HepG2 (cell line): Measurements from ENCODE around the gene MYO1C. TPM values are rescaled to one million over a fixed set of nuclear protein-coding genes. Genes with fewer than 3 reads are reported as not detected.

Source experiments
- ATF3 ChIP-seq: sonication (generic); formaldehyde crosslinking; IDR thresholded peaks from 2 replicates; pipeline ENCODE4 v1.4.0; 2020; ENCODE audit warnings: missing genetic modification reagents
- CREB3 ChIP-seq: sonication (generic); formaldehyde crosslinking; IDR thresholded peaks from 2 replicates; pipeline ENCODE4 v1.5.0; 2020; ENCODE audit warnings: missing genetic modification reagents
- FOSL2 ChIP-seq: sonication (generic); formaldehyde crosslinking; IDR thresholded peaks from 2 replicates; pipeline ENCODE4 v1.4.0; 2020; ENCODE audit warnings: missing genetic modification reagents
- GABPB1 ChIP-seq: IDR thresholded peaks from 2 replicates; pipeline ENCODE4 v1.6.1; 2016; ENCODE audit warnings: mild to moderate bottlenecking, missing genetic modification reagents, moderate library complexity, missing compliant biosample characterization
- HOMEZ ChIP-seq: IDR thresholded peaks from 2 replicates; pipeline ENCODE4 v1.6.1; 2016; ENCODE audit warnings: low read depth
- HOXA9 ChIP-seq: sonication (generic); formaldehyde crosslinking; IDR thresholded peaks from 2 replicates; pipeline ENCODE4 v1.8.1; 2022; ENCODE audit warnings: missing genetic modification reagents, mild to moderate bottlenecking, moderate library complexity, borderline replicate concordance
- IKZF4 ChIP-seq: sonication (generic); formaldehyde crosslinking; IDR thresholded peaks from 2 replicates; pipeline ENCODE4 v1.5.1; 2020; ENCODE audit warnings: borderline replicate concordance, mild to moderate bottlenecking, low read depth, missing genetic modification reagents; ENCODE audit errors: not compliant biosample characterization
- MED1 ChIP-seq: sonication (generic); formaldehyde crosslinking; IDR thresholded peaks from 2 replicates; pipeline ENCODE4 v1.4.0; 2020; ENCODE audit warnings: missing genetic modification reagents
- NFAT5 ChIP-seq: sonication (generic); formaldehyde crosslinking; IDR thresholded peaks from 2 replicates; pipeline ENCODE4 v1.4.0; 2020; ENCODE audit warnings: missing genetic modification reagents
- NR1H2 ChIP-seq: sonication (generic); formaldehyde crosslinking; IDR thresholded peaks from 2 replicates; pipeline ENCODE4 v1.8.1; 2022; ENCODE audit warnings: low read depth, missing genetic modification reagents, borderline replicate concordance
- ZBTB21 ChIP-seq: sonication (generic); formaldehyde crosslinking; IDR thresholded peaks from 2 replicates; pipeline ENCODE4 v1.4.0; 2020; ENCODE audit warnings: missing genetic modification reagents
- ZBTB34 ChIP-seq: sonication (generic); formaldehyde crosslinking; IDR thresholded peaks from 2 replicates; pipeline ENCODE4 v1.8.0; 2022; ENCODE audit warnings: mild to moderate bottlenecking, missing genetic modification reagents
- ZNF337 ChIP-seq: sonication (generic); formaldehyde crosslinking; IDR thresholded peaks from 2 replicates; pipeline ENCODE4 v1.5.1; 2020; ENCODE audit warnings: missing genetic modification reagents, low read depth, mild to moderate bottlenecking, borderline replicate concordance
- ZNF530 ChIP-seq: sonication (generic); formaldehyde crosslinking; IDR thresholded peaks from 2 replicates; pipeline ENCODE4 v1.5.0; 2020; ENCODE audit warnings: low read depth, mild to moderate bottlenecking, missing genetic modification reagents
- ZNF574 ChIP-seq: sonication (generic); formaldehyde crosslinking; IDR thresholded peaks from 2 replicates; pipeline ENCODE4 v1.4.0; 2020; ENCODE audit warnings: missing genetic modification reagents
- polyA plus RNA-seq, 8 experiments: library from polyadenylated mRNA; depleted of rRNA in 3 of 8; stranded (reverse) in 7 of 8; unstranded in 1 of 8; fragments of >200 nt; fragmentation: Illumina TruSeq in 4 of 8; extraction: Trizol in 4 of 8; gene quantifications; 2 replicates each; pipeline versions ENCODE4 v1.2.1 to v1.2.3, GENCODE V29; 2011 to 2016; ENCODE audit warnings: low read depth in 4 of 8, missing spikeins in 1 of 8, mixed read lengths in 1 of 8; ENCODE audit not compliant: insufficient read depth in 1 of 8
- total RNA-seq, 5 experiments: library from RNA; depleted of rRNA; stranded (reverse); fragments of >200 nt; fragmentation: Illumina TruSeq; extraction: Trizol; gene quantifications; 2 replicates each; pipeline ENCODE4 v1.2.3, GENCODE V29; 2016; ENCODE audit warnings: low read depth in 1 of 5

The MYO1C gene
- total and polyA plus RNA-seq, 2 of the 13 experiments (the other 11 are each of a cell fraction or from before 2014, with no cell fraction given) = 22.7 to 40.8 TPM

- TF ChIP-seq ZBTB34 (CRISPR knock-in tag) (no peak), CREB3 (CRISPR knock-in tag) (no peak), ATF3 (peak; percentile 77), FOSL2 (peak; percentile 67), ZBTB21 (CRISPR knock-in tag) (no peak), NFAT5 (0 out of 2 replicates have a peak, but pooled peaks have one; percentile 18), IKZF4 (peak; percentile 41), ZNF574 (CRISPR knock-in tag) (peak; percentile 57; the same call in 1 of the 2 replicates), HOXA9 (CRISPR knock-in tag) (no peak), HOMEZ (CRISPR knock-in tag) (no peak), ZNF337 (CRISPR knock-in tag) (no peak), NR1H2 (no peak), MED1 (CRISPR knock-in tag) (peak; percentile 15), GABPB1 (CRISPR knock-in tag) (peak; percentile 71; the same call in 1 of the 2 replicates), ZNF530 (no peak)
Measured at GRCh38 chr17:1487939-1488825, 4.3 kb downstream of the MYO1C start (continued).
